HUES48 (cell line): ENCODE results near the gene NLK.
"Not testable (repeated sequence)": the region's sequence is repeated elsewhere in the genome, so short reads cannot be mapped to it uniquely, and the experiment has no call there.

Experiments
- H3K27ac ChIP-seq: one replicate; pipeline ENCODE4 v1.7.0; 2013; ENCODE audit warnings: low read depth, low read length, inconsistent platforms
- H3K27me3 ChIP-seq: 2 replicates; pipeline ENCODE4 v1.6.1; 2013; ENCODE audit warnings: mild to moderate bottlenecking, low read length; ENCODE audit not compliant: control insufficient read depth, insufficient read depth
- H3K36me3 ChIP-seq: 2 replicates; pipeline ENCODE4 v1.6.1; 2013; ENCODE audit warnings: low read length; ENCODE audit not compliant: control insufficient read depth, insufficient read depth
- H3K4me1 ChIP-seq: 2 replicates; pipeline ENCODE4 v1.6.1; 2013; ENCODE audit warnings: mild to moderate bottlenecking, low read length; ENCODE audit not compliant: control insufficient read depth, insufficient read depth
- H3K4me3 ChIP-seq: 2 replicates; pipeline ENCODE4 v1.5.1; 2013; ENCODE audit warnings: mild to moderate bottlenecking, low read depth, low read length
- H3K9ac ChIP-seq: 2 replicates; pipeline ENCODE4 v1.6.1; 2013; ENCODE audit warnings: mild to moderate bottlenecking, low read depth, low read length, moderate library complexity
- H3K9me3 ChIP-seq: 2 replicates; pipeline ENCODE4 v1.6.1; 2013; ENCODE audit warnings: low read length; ENCODE audit not compliant: control insufficient read depth, insufficient read depth

The NLK gene

GRCh38 chr17:28238547-28239270, 196.2 kb downstream of the NLK start:
- H3K36me3 ChIP-seq, result not testable (repeated sequence)

DNA sequence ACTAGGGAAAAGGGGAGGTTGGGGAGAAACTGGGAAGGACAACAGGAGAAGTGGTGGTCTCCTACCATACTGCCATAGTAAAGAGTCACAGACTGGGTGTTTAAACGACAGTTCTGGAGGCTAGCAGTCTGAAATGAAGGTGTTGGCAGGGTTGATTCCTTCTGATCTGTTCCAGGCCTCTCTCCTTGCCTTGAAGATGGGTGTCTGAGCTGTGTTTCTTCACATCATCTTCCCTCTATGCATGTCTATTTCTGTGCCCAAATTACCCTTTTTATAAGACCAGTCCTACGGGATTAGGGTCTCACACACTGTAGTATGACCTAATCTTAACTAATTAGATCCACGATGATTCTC, 196.8 kb downstream of the NLK start:
- Histone ChIP-seq H3K9ac (no peak overlapping the region), H3K9me3 (no peaks in the 10 kb centered on the region), H3K27me3 (no peaks in the 10 kb centered on the region), H3K36me3 (no peaks in the 10 kb centered on the region), H3K4me3 (no peak overlapping the region), H3K4me1 (no peaks in the 10 kb centered on the region), H3K27ac (no peak overlapping the region)

More at GRCh38 chr17:28238547-28239270, 196.2 kb downstream of the NLK start:
- H3K4me1 ChIP-seq, H3K27me3 ChIP-seq, H3K9ac ChIP-seq, H3K9me3 ChIP-seq, H3K4me3 ChIP-seq, H3K27ac ChIP-seq: not testable (repeated sequence)

DNA sequence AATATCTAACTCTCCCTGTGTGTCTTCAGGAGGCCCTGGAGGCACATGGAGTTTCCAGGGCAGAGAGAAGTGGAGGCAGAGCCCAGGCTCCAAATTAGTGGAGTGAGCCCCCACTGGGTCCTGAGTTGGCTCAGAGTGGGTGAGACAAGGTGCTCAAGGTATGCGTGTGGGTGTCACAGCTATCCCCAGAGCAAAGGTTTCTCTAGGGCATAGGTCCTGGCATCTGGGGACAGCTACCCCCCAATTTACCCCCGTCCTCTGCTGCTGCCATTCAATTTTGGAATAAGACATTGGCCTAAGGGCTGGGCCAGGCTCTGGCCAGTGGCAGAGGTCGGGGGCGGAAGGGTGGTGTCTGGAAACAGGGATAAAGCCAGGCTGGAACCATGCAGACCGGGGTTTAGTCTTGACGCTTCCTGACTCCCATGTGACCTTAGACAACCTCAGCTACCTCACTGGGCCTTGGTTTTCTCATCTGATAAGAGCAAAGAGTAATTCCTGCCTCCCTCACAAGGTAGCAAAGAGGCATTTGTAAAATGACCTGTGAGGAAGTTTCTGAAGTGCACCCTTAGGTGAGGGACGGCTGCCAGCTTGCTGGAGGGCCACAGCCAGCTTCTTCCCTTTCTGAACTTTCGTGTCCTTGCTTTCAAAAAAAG, 198.3 kb downstream of the NLK start:
- no peaks in the 10 kb centered on the region for H3K9me3 ChIP-seq
- no peaks in the 10 kb centered on the region for H3K4me1 ChIP-seq
- no peaks in the 10 kb centered on the region for H3K36me3 ChIP-seq
- H3K27me3 ChIP-seq, result no peaks in the 10 kb centered on the region
- no peak overlapping the region for H3K4me3 ChIP-seq
- no peak overlapping the region for H3K9ac ChIP-seq
- H3K27ac ChIP-seq, result no peak overlapping the region

GRCh38 chr17:28242791-28243190, 200.3 kb downstream of the NLK start:
- Histone ChIP-seq H3K27me3 (no peaks in the 10 kb centered on the region), H3K36me3 (no peaks in the 10 kb centered on the region), H3K27ac (no peak overlapping the region), H3K9ac (no peak overlapping the region), H3K4me3 (no peak overlapping the region), H3K4me1 (no peaks in the 10 kb centered on the region; the same call in 1 of the 2 replicates), H3K9me3 (no peaks in the 10 kb centered on the region)

- H3K4me1 ChIP-seq, H3K9me3 ChIP-seq, H3K9ac ChIP-seq, H3K27ac ChIP-seq, H3K36me3 ChIP-seq, H3K4me3 ChIP-seq, H3K27me3 ChIP-seq: not testable (repeated sequence)
Observed at GRCh38 chr17:28243268-28243667, 200.8 kb downstream of the NLK start.

GRCh38 chr17:28244446-28244845, 202.0 kb downstream of the NLK start:
- Histone ChIP-seq H3K4me1 (no peaks in the 10 kb centered on the region; the same call in 1 of the 2 replicates), H3K9ac (no peak overlapping the region)

More at GRCh38 chr17:28244446-28244845, 202.0 kb downstream of the NLK start:
- Histone ChIP-seq H3K27me3 (no peaks in the 10 kb centered on the region), H3K36me3 (no peaks in the 10 kb centered on the region), H3K4me3 (no peak overlapping the region), H3K9me3 (no peaks in the 10 kb centered on the region), H3K27ac (no peak overlapping the region)
